Amniotic stem cell (primary cell): ENCODE data around the gene IQCF6.
"Not testable (repeated sequence)": the region's sequence is repeated elsewhere in the genome, so short reads cannot be mapped to it uniquely, and the experiment has no call there.

ENCODE experiments used
- DNase-seq: peaks from one replicate; lab custom pipeline; 2025; lab: John Stamatoyannopoulos, UW

Gene IQCF6

DNA sequence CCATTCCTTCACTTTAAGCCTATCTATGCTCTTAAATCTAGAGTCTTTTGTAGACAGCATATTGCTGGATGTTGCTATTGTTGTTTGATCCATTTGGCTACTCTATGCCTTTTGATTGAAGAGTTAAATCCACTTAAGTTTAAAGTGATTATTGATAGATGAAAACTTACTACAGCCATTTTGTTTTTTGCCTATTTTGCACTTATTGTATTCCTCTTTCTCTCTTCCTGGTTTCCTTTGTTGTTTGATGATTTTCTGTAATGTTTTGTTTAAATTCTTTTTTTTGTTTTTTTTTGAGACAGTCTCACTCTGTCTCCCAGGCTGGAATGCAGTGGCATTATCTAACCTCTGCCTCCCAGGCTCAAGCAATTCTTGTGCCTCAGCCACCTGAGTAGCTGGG lies 19.8 kb downstream of the IQCF6 start:
- DNase-seq: no peak

DNA sequence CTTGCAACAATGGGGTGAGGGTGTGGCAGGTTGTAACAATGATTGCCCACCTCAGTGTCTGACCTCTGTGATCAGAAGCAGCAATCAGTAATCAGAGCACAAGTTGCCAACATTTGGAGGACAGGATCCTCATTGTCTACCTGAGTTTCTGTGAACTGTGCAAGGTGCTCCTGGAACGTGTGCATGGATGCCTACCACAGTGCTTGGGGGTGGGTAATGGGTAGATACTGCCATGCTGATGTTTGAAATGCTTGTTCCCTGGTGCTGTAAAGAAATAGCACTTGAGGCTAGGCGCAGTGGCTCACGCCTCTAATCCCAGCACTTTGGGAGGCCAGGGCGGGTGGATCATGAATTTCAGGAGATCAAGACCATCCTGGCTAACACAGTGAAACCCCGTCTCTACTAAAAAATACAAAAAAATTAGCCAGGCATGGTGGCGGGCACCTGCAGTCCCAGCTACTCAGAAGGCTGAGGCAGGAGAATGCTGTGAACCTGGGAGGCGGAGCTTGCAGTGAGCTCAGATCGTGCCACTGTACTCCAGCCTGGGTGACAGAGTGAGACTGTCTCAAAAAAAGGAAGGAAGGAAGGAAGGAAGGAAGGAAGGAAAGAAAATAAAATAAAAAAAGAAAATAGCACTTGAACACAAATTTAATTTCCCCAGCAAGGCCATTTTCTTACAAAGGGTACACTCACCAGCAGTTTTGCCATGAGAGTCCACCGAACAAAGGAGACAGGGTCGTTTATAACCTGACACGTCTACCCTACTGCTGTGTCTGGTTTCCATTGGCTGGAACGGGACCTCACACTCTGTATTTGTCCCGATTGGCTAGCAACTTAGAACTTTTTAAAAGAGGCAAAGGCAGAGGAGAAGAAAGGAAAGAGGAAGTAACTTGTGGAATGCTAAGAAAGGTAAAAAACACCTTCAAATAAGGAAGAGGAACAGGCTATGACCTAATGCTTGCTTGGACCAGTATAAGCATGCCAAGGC lies 25.0 kb downstream of the IQCF6 start:
- not testable (repeated sequence) for DNase-seq

DNA sequence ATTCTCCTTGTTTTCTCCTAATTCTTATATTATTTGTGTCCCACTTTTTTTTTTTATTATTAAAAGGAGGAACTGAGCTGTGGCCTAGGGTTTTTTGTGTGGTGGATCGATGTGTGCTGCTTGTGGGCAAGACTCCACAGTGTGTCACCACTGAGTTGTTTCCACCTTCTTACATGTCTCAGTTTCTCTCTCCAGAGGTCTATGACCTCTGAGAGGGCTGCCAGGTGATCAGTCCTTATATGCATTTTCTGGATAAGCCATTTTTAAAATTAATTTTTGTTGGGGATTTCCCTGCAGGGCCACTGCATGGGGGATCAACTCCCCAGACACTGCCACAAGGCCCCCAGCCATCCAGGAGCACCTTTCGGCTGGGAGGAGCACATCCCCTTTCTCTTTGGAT lies 27.8 kb downstream of the IQCF6 start:
- no peak for DNase-seq

DNA sequence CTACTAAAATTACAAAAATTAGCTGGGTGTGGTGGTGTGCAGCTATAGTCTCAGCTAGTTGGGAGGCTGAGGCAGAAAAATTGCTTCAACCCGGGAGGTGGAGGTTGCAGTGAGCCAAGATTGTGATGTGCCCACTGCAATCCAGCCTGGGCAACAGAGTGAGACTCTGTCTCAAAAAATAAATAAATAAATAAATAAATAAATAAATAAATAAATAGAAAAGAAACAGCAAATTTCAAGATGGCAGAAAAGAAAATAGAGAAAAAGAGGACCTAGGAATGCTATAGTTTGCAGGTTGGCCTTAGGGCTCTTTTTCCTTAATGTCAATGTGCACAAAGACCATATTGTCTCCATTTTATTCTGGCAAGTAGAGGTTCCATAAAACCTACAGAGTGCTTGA lies 28.2 kb downstream of the IQCF6 start:
- DNase-seq: no peak

DNA sequence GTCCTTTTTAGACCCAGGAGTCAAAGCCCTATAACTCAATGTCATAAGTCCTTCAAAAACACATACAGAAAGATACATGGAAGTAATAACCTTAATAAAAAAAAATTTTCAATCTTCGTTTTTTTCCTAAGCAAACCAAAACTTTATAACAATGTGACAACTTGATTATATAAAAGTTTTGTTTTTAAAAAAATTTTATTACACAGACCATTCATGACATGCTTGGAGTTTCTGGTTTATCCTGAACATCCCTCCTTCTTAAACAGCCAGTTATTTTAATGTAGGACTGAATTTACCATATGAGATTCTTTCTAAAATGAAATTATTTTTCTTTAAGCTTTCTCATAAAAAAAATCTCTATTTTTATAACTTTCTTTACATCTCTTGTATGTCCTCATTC lies 30.7 kb downstream of the IQCF6 start:
- no peak for DNase-seq

DNA sequence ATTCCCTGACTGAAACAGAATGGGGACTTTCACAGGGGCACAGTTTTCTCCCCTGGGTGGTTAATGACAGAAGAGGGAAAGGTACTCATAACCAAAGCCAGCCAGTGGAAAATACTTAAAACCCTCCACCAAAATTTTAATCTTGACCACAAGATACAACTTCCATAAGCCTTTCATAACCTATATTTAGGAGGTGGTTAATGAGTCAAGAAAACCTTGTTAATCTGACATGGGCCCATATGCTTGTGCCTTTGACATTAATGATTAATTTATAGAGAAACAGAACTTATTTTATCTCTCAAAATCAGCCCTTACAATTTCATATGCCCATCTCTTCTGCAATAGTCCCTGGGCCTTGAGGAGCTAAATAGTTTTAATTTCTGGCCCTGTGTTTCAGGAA lies 31.2 kb downstream of the IQCF6 start:
- no peak for DNase-seq

DNA sequence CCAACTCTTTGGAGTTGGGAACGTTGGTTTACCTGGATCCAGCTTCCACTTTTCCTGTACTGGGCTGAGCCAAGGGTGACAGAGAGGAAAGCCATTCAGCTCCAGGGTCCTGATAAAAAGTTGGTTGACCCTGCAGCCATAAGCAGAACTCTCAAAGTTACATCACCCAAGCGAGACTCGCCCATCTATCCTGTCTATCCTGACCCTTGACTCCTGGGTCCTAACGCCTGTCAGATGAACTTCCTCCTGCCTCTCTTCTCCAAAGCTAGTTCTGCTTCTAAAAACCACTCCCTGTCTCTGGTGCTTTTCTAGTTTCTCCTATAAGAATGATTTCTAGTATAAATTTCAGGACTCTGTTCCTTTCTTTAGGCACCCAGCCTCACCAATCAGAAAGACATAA lies 36.1 kb downstream of the IQCF6 start:
- not testable (repeated sequence) for DNase-seq

DNA sequence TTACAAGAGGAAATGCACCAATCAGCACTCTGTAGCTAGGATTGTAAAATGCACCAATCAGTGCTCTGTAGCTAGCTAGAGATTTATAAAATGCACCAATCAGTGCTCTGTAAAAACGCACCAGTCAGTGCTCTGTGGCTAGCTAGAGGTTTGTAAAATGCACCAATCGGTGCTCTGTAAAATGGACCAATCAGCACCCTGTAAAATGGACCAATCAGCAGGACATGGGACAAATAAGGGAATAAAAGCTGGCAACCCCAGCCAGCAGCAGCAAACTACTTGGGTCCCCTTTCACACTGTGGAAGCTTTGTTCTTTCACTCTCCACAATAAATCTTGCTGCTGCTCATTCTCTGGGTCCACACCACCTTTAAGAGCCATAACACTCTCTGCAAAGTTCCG lies 36.7 kb downstream of the IQCF6 start:
- DNase-seq: not testable (repeated sequence)

DNA sequence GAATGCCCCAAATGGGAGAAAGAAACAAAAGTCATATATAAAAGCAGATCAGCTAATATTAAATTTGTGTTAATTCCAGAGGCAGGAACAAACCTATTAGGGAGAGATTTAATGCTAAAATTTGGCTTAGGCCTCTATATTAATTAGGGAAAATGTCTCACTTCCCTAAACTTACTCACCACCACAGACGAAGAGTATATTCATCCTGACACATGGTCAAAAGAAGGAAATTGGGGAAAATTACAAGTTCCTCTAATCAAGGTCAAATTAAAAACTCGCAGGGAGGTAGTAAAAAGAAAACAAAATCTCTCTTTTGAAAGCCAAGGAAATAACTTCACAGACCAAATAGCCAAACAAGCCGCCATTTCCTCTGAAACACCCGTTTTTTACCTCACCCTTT lies 39.9 kb downstream of the IQCF6 start:
- DNase-seq: no peak

DNA sequence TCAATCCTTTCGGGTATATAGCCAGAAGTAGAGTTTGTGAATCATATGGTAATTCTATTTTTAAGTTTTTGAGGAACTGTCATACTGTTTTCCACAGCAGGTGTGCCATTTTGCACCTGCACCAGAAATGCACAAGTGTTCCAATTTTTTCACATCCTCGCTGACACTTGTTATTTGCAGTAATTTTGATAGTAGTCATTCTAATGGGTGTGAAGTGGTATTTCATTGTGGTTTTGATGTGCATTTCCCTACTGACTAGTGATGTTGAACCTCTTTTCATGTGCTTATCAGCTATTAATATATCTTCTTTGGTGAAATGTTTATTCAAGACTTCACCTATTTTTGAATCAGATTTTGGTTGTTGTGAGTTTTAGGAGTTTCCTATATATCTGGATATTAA lies 43.1 kb downstream of the IQCF6 start:
- no peak for DNase-seq

DNA sequence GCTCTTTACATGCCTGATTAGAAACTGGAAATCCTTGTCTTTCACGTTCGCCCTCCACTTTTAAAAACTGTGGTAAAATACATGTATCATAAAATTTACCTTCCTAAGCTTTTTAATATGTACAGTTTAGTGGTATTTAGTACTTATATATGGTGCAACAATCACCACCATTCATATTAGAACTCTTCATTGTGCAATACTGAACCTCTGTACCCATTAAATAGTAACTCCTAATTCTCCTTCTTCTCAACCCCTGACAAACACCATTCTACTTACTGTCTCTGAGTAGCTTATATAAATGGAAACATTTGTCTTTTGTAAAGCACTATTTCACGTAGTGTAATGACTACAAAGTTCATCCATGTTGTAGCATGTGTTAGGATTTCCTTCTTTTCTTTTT lies 44.0 kb downstream of the IQCF6 start:
- DNase-seq: no peak

DNA sequence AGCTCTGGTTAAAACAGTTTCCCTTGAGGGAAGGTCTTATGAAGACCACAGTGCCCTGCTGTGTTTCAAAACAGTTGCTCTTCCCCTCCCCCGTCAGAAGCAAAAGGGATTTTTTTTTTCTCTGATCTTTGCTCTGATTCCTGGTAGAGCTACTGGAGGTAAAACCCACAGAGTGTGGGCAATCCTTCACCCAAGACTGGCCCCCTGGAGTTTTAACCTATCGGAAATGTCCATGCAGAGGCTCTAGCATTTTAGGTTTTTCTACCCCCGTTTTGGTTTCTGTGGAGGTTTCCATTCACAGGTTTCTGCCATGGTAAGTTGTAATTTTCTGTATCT lies 44.5 kb downstream of the IQCF6 start:
- no peak for DNase-seq

DNA sequence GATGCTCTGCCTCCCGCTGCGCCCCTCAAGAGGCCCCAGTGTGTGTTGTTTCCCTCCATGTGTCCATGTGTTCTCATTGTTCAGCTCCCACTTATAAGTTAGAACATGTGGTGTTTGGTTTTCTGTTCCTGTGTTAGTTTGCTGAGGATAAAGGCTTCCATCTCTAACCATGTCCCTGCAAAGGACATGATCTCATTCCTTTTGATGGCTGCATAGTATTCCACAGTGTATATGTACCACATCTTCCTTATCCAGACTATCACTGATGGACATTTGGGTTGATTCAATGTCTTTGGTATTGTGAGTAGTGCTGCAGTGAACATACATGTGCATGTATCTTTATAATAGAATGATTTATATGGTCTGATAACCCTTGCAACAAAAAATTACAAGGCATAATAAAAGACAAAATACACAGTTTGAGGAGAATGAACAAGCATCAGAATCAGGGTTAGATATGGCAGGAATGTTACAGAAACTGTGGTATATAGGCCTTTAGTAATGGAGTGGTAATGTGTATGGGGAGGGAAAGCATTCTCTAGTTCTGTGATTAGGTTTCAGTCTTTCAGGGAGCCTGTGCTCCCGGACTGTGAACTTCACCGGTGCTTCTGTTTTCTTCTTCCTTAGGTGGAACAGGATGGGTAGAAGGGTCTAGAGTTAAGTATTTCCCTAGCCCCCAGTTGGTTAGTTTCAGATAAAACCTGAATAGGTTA lies 45.0 kb downstream of the IQCF6 start:
- no peak for DNase-seq

DNA sequence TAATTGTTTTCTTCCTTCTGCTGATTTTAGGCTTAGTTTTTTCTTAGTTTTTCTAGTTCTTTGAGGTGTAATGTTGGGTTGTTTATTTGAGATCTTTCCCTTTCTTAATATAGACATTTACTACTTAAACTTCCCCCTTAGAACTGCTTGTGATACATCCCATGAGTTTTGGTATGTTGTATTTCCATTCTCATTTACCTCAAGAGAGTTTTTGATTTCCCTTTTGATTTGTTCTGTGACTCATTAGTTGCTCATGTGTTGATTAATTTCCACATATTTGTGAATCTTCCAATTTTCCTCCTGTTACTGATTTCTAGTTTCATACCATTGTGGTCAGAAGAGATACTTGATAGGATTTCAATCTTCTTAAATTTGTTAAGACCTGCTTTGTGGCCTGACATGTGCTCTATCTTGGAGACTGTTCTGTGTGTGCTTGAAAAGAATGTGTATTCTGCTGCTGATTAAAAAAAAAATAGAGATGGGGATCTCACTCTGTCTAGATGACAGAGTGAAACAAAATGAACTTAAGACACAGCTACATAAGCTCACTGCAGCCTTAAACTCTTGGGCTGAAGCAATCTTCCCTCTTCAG lies 49.9 kb downstream of the IQCF6 start:
- DNase-seq: no peak
